A549 (cell line): ENCODE results near the gene AGA. TPM values are rescaled to one million over a fixed set of nuclear protein-coding genes. Genes with fewer than 3 reads are reported as not detected.

Experiments used
- ATAC-seq, 2 experiments: fragments of 200-7000 bp in 1 of 2; fragments of >200 bp in 1 of 2; cut with Nextera tagmentation in 1 of 2; cut with Tn5 transposase in 1 of 2; 3 replicates each; pipeline versions ENCODE4 v1.8.0 to v1.9.1; 2018 to 2020; ENCODE audit warnings: mild to moderate bottlenecking in 1 of 2, moderate library complexity in 1 of 2
- CTCF ChIA-PET: fragments of 300-600 bp; sonication (Branson Sonifier 250); formaldehyde crosslinking; extraction: SDS; loops from one replicate; lab custom pipeline; 2021; ENCODE audit warnings: antibody characterized with exemption, inconsistent platforms; lab: Yijun Ruan, JAX
- POLR2A ChIA-PET: fragments of 350-600 bp; formaldehyde crosslinking; extraction: SDS; loops from one replicate; lab custom pipeline; 2021; ENCODE audit warnings: antibody characterized with exemption, inconsistent platforms; lab: Yijun Ruan, JAX
- DNase-seq, 2 experiments: peaks; one replicate each; pipeline versions ENCODE4 v3.0.0 to v3.0.0-alpha.2; 2011 to 2016; ENCODE audit warnings: low read depth in 1 of 2, low spot score in 1 of 2
- FAIRE-seq: peaks from 2 replicates; lab custom pipeline; 2011; peaks lifted over from hg19 to GRCh38; lab: Jason Lieb, UNC
- H3K27ac ChIP-seq, 2 experiments: fragments of >200 bp; sonication (Bioruptor Twin); formaldehyde crosslinking; 3 replicates each; pipeline ENCODE4 v1.5.1; 2016 to 2017
- H3K4me1 ChIP-seq: fragments of >200 bp; sonication (Bioruptor Twin); formaldehyde crosslinking; 3 replicates; pipeline ENCODE4 v1.6.1; 2016
- H3K4me2 ChIP-seq: fragments of >200 bp; sonication (Bioruptor Twin); formaldehyde crosslinking; 3 replicates; pipeline ENCODE4 v1.6.1; 2016
- H3K4me3 ChIP-seq: fragments of >200 bp; sonication (Bioruptor Twin); formaldehyde crosslinking; 3 replicates; pipeline ENCODE4 v1.5.1; 2016
- H3K9me3 ChIP-seq: fragments of >200 bp; sonication (Bioruptor Twin); formaldehyde crosslinking; 3 replicates; pipeline ENCODE4 v1.6.1; 2016
- BHLHE40 ChIP-seq: IDR thresholded peaks from 2 replicates; pipeline ENCODE4 v1.6.1; 2012; ENCODE audit warnings: low read depth, low read length, inconsistent platforms
- CBX2 ChIP-seq: fragments of 200-600 bp; sonication (generic); IDR thresholded peaks from 2 replicates; pipeline ENCODE4 v1.6.1; 2016; ENCODE audit warnings: low read depth, mild to moderate bottlenecking, borderline replicate concordance
- CBX8 ChIP-seq: fragments of 200-600 bp; sonication (generic); IDR thresholded peaks from 2 replicates; pipeline ENCODE4 v1.6.1; 2016
- CHD2 ChIP-seq: fragments of 150-350 bp; IDR thresholded peaks from 2 replicates; pipeline ENCODE4 v1.6.1; 2014; ENCODE audit warnings: low read length; ENCODE audit not compliant: partially characterized antibody
- CHD4 ChIP-seq: fragments of 200-600 bp; sonication (generic); IDR thresholded peaks from 2 replicates; pipeline ENCODE4 v1.6.1; 2016; ENCODE audit warnings: antibody characterized with exemption, mild to moderate bottlenecking, borderline replicate concordance
- EP300 ChIP-seq, 2 experiments: fragments of >200 bp; sonication (Bioruptor Twin); formaldehyde crosslinking; IDR thresholded peaks; 2 replicates in 1 of 2; 3 replicates in 1 of 2; pipeline ENCODE4 v1.6.1; 2016 to 2017
- FOXS1 ChIP-seq: fragments of 250-450 bp; sonication (Bioruptor Pico); IDR thresholded peaks from 2 replicates; pipeline ENCODE4 v1.5.0; 2020; ENCODE audit warnings: mild to moderate bottlenecking, moderate library complexity
- HEYL ChIP-seq: fragments of 250-450 bp; sonication (Bioruptor Pico); IDR thresholded peaks from 2 replicates; pipeline ENCODE4 v1.8.0; 2021; ENCODE audit warnings: mild to moderate bottlenecking, moderate library complexity
- JUN ChIP-seq, 2 experiments: fragments of >200 bp; sonication (Bioruptor Twin); formaldehyde crosslinking; IDR thresholded peaks; 2 replicates in 1 of 2; 3 replicates in 1 of 2; pipeline ENCODE4 v1.6.1; 2016 to 2017
- JUNB ChIP-seq: fragments of >200 bp; sonication (Bioruptor Twin); formaldehyde crosslinking; IDR thresholded peaks from 2 replicates; pipeline ENCODE4 v1.6.1; 2016
- KDM1A ChIP-seq: fragments of 200-600 bp; sonication (generic); IDR thresholded peaks from 2 replicates; pipeline ENCODE4 v1.6.1; 2016; ENCODE audit warnings: low read depth, mild to moderate bottlenecking
- KDM5A ChIP-seq: fragments of 200-600 bp; sonication (generic); IDR thresholded peaks from 2 replicates; pipeline ENCODE4 v1.6.1; 2016; ENCODE audit warnings: antibody characterized with exemption, mild to moderate bottlenecking
- MAFK ChIP-seq: fragments of 450-650 bp; IDR thresholded peaks from 2 replicates; pipeline ENCODE4 v1.6.1; 2014; ENCODE audit not compliant: partially characterized antibody
- MAX ChIP-seq: IDR thresholded peaks from 2 replicates; pipeline ENCODE4 v1.6.1; 2012
- MAZ ChIP-seq: fragments of 150-350 bp; IDR thresholded peaks from 2 replicates; pipeline ENCODE4 v1.6.1; 2014; ENCODE audit warnings: antibody characterized with exemption, low read depth, low read length, borderline replicate concordance
- MYC ChIP-seq: IDR thresholded peaks from 2 replicates; pipeline ENCODE4 v1.6.1; 2012; ENCODE audit warnings: mild to moderate bottlenecking, inconsistent platforms, low read length, improper control_type of control experiment, borderline replicate concordance
- NPAS2 ChIP-seq: fragments of 250-450 bp; sonication (Bioruptor Pico); IDR thresholded peaks from 2 replicates; pipeline ENCODE4 v1.8.0; 2022; ENCODE audit warnings: mild to moderate bottlenecking, moderate library complexity, borderline replicate concordance
- PHF8 ChIP-seq: fragments of 200-600 bp; sonication (generic); IDR thresholded peaks from 2 replicates; pipeline ENCODE4 v1.6.1; 2016; ENCODE audit warnings: low read depth, mild to moderate bottlenecking, antibody characterized with exemption, moderate library complexity, borderline replicate concordance
- POLR2A ChIP-seq: IDR thresholded peaks from 2 replicates; pipeline ENCODE4 v1.6.1; 2012; ENCODE audit warnings: mild to moderate bottlenecking, low read length
- POLR2AphosphoS2 ChIP-seq: conservative IDR thresholded peaks from 2 replicates; pipeline ENCODE4 v1.6.1; 2012; ENCODE audit warnings: low read length, improper control_type of control experiment, inconsistent platforms
- RARB ChIP-seq: fragments of 250-450 bp; sonication (Bioruptor Pico); IDR thresholded peaks from 2 replicates; pipeline ENCODE4 v1.8.0; 2021; ENCODE audit warnings: mild to moderate bottlenecking, moderate library complexity
- RCOR1 ChIP-seq: fragments of 150-350 bp; IDR thresholded peaks from 2 replicates; pipeline ENCODE4 v1.6.1; 2014; ENCODE audit warnings: antibody characterized with exemption, low read length, low read depth
- RNF2 ChIP-seq: fragments of 200-600 bp; sonication (generic); IDR thresholded peaks from 2 replicates; pipeline ENCODE4 v1.6.1; 2016; ENCODE audit warnings: low read depth, mild to moderate bottlenecking, antibody characterized with exemption, moderate library complexity, borderline replicate concordance
- TP53 ChIP-seq: fragments of 250-450 bp; sonication (Bioruptor Pico); IDR thresholded peaks from 2 replicates; pipeline ENCODE4 v1.5.0; 2021; ENCODE audit warnings: mild to moderate bottlenecking, moderate library complexity
- ZC3H11A ChIP-seq: fragments of 450-650 bp; IDR thresholded peaks from 2 replicates; pipeline ENCODE4 v1.6.1; 2014; ENCODE audit warnings: antibody characterized with exemption, mild to moderate bottlenecking
- ZFP36 ChIP-seq: fragments of 450-650 bp; IDR thresholded peaks from 2 replicates; pipeline ENCODE4 v1.6.1; 2014; ENCODE audit warnings: borderline replicate concordance; ENCODE audit not compliant: partially characterized antibody
- ZSCAN20 ChIP-seq: fragments of 250-450 bp; sonication (Bioruptor Pico); IDR thresholded peaks from 2 replicates; pipeline ENCODE4 v1.8.0; 2022; ENCODE audit warnings: mild to moderate bottlenecking, moderate library complexity
- WGBS: methylation state at CpG from one replicate; pipeline ENCODE4 v1.1.6; 2017; ENCODE audit errors: missing lambda C conversion rate; 5-methylcytosine and 5-hydroxymethylcytosine counted together
- polyA plus RNA-seq, 4 experiments: library from polyadenylated mRNA; depleted of rRNA in 3 of 4; stranded (reverse); fragments of >200 nt; fragmentation: RNase III in 1 of 4; extraction: RNeasy Plus Mini Kit Qiagen cat#74134 plus additional on column Dnase treatment in 1 of 4; gene quantifications; 2 replicates in 3 of 4; 3 replicates in 1 of 4; pipeline ENCODE4 v1.2.3, GENCODE V29; 2011 to 2017
- TF ChIP-seq, protein P1 (sequence below): fragments of >200 bp; sonication (Bioruptor Twin); formaldehyde crosslinking; IDR thresholded peaks from 3 replicates; pipeline ENCODE4 v1.6.1; 2016
- TF ChIP-seq, protein P2 (sequence below): fragments of 200-600 bp; sonication (generic); IDR thresholded peaks from 2 replicates; pipeline ENCODE4 v1.6.1; 2016; ENCODE audit warnings: antibody characterized with exemption, mild to moderate bottlenecking, moderate library complexity

AGA gene
- polyA plus RNA-seq, 2 of the 4 experiments (the other 2 are of a cell fraction): 25.1 to 44.0 TPM

GRCh38 chr4:177479063-177479462 is 36.8 kb upstream of the AGA start:
- FAIRE-seq (no peak), ATAC-seq (no peak), DNase-seq (no peak)
- TF ChIP-seq CHD2 (no peak), ZFP36 (no peak), HEYL (CRISPR knock-in tag) (no peak), RNF2 (no peak), POLR2AphosphoS2 (no peak), MYC (no peak), CHD4 (no peak), KDM5A (no peak), JUN (IDR thresholded peaks at IDR 0.05) (no peak), CBX2 (no peak), TP53 (CRISPR knock-in tag) (no peak)
- H3K4me3 ChIP-seq: no peak overlapping the region
- H3K27ac ChIP-seq: no peak overlapping the region
- ChIA-PET CTCF (no interaction called here), POLR2A (no interaction called here)
- no peaks in the 10 kb centered on the region for H3K9me3 ChIP-seq
- no peak overlapping the region for H3K4me2 ChIP-seq
- H3K4me1 ChIP-seq: peaks cover 6% of the 10 kb centered on the region; the same call in 2 of the 3 replicates
- WGBS: 90% methylated on average over 4 of the region's 4 CpGs

DNA sequence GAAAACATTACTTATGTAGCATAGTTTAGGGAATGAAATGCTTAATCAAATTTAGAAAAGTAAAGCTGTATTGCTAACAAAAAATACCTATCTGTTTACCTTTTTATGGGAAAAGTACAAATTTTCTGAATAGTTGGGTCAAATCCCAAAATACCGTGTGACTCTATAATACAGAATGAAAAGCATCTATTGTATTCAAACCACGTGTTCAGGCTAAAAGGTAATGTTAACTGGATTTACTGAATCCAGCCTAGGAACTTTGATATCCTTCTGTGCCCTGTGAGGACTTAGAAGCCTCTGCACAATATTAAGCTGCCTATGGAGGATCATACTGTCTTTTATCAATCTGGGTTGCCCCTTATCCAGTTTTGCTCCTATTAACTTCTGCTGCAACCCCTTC is 36.3 kb upstream of the AGA start:
- no peak for DNase-seq
- Histone ChIP-seq H3K9me3 (no peaks in the 10 kb centered on the region), H3K4me3 (no peak overlapping the region), H3K4me2 (no peak overlapping the region), H3K27ac (no peak overlapping the region), H3K4me1 (peaks cover under 1% of the 10 kb centered on the region; the same call in 1 of the 3 replicates)
- CTCF ChIA-PET: no interaction called here
- POLR2A ChIA-PET: no interaction called here
- no peak for ATAC-seq
- TF ChIP-seq ZSCAN20 (CRISPR knock-in tag): no peak
- TF ChIP-seq, protein P1, sequence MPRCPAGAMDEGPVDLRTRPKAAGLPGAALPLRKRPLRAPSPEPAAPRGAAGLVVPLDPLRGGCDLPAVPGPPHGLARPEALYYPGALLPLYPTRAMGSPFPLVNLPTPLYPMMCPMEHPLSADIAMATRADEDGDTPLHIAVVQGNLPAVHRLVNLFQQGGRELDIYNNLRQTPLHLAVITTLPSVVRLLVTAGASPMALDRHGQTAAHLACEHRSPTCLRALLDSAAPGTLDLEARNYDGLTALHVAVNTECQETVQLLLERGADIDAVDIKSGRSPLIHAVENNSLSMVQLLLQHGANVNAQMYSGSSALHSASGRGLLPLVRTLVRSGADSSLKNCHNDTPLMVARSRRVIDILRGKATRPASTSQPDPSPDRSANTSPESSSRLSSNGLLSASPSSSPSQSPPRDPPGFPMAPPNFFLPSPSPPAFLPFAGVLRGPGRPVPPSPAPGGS: no peak
- no peak for TF ChIP-seq RARB (CRISPR knock-in tag)
- no peak for TF ChIP-seq JUN (IDR thresholded peaks at IDR 0.05)
- TF ChIP-seq EP300 (IDR thresholded peaks at IDR 0.05): no peak
- TF ChIP-seq FOXS1 (CRISPR knock-in tag): no peak
- no peak for TF ChIP-seq MAFK
- TF ChIP-seq MAX: no peak
- FAIRE-seq: no peak
- WGBS: 33% methylated on average over 2 of the region's 2 CpGs

DNA sequence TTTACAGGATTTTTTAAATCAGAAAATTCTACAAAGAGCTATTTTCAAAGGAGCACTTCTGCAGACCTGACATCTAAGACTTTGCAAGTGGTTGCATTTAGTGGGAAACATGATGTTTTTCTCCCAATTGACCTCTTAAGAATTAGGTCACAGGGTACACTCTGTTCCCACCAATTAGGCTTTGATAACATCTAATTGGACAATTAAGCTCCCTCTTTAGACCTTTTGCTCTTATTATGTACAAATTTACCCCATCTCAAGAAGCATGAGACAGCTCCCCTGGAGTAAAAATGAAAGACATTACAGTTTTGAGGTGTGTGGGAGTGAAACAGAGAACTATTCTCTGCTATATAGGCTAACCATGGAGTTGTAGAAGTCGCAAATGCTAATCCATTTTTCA is 31.8 kb upstream of the AGA start:
- FAIRE-seq (no peak), DNase-seq (no peak), ATAC-seq (no peak)
- CTCF ChIA-PET: no interaction called here
- no peak overlapping the region for H3K27ac ChIP-seq
- 70% methylated on average over 1 of the region's 1 CpG for WGBS
- no peak for TF ChIP-seq ZC3H11A
- TF ChIP-seq, protein P2, sequence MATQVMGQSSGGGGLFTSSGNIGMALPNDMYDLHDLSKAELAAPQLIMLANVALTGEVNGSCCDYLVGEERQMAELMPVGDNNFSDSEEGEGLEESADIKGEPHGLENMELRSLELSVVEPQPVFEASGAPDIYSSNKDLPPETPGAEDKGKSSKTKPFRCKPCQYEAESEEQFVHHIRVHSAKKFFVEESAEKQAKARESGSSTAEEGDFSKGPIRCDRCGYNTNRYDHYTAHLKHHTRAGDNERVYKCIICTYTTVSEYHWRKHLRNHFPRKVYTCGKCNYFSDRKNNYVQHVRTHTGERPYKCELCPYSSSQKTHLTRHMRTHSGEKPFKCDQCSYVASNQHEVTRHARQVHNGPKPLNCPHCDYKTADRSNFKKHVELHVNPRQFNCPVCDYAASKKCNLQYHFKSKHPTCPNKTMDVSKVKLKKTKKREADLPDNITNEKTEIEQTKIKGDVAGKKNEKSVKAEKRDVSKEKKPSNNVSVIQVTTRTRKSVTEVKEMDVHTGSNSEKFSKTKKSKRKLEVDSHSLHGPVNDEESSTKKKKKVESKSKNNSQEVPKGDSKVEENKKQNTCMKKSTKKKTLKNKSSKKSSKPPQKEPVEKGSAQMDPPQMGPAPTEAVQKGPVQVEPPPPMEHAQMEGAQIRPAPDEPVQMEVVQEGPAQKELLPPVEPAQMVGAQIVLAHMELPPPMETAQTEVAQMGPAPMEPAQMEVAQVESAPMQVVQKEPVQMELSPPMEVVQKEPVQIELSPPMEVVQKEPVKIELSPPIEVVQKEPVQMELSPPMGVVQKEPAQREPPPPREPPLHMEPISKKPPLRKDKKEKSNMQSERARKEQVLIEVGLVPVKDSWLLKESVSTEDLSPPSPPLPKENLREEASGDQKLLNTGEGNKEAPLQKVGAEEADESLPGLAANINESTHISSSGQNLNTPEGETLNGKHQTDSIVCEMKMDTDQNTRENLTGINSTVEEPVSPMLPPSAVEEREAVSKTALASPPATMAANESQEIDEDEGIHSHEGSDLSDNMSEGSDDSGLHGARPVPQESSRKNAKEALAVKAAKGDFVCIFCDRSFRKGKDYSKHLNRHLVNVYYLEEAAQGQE: no peak
- no peak for TF ChIP-seq POLR2A
- no peak for TF ChIP-seq CBX8
- TF ChIP-seq BHLHE40: no peak
- no peak for TF ChIP-seq MAZ
- no peak for TF ChIP-seq KDM5A
- TF ChIP-seq NPAS2 (CRISPR knock-in tag): no peak
- no peak for TF ChIP-seq RCOR1
- TF ChIP-seq JUNB: no peak
- TF ChIP-seq KDM1A: no peak
- TF ChIP-seq PHF8: no peak
- H3K4me1 ChIP-seq: no peaks in the 10 kb centered on the region
- POLR2A ChIA-PET: no interaction called here
- no peaks in the 10 kb centered on the region for H3K9me3 ChIP-seq
- H3K4me2 ChIP-seq: no peak overlapping the region
- H3K4me3 ChIP-seq: no peak overlapping the region
